Neutrophil (primary cell): Measurements from ENCODE around the gene LITAF.
A peak's percentile ranks its signal among the peaks of the same experiment; 100 is the strongest.

Experiments
- H3K27ac ChIP-seq: fragments of 200-600 bp; sonication (generic); 2 replicates; pipeline ENCODE4 v1.5.1; 2016; ENCODE audit warnings: mild to moderate bottlenecking, moderate library complexity
- H3K27me3 ChIP-seq: fragments of 200-600 bp; sonication (generic); 2 replicates; pipeline ENCODE4 v1.6.0; 2016; ENCODE audit warnings: mild to moderate bottlenecking
- H3K36me3 ChIP-seq: fragments of 200-600 bp; sonication (generic); 2 replicates; pipeline ENCODE4 v1.5.1; 2017
- H3K4me1 ChIP-seq, 2 experiments: fragments of 200-600 bp in 1 of 2; sonication (generic) in 1 of 2; 1 replicate in 1 of 2; 2 replicates in 1 of 2; pipeline versions ENCODE4 v1.5.1 to v1.6.1; 2013 to 2016; ENCODE audit warnings: low read depth in 1 of 2, low read length in 1 of 2, mild to moderate bottlenecking in 1 of 2, moderate library complexity in 1 of 2; ENCODE audit not compliant: control insufficient read depth in 1 of 2, insufficient read depth in 1 of 2
- H3K4me3 ChIP-seq, 2 experiments: fragments of 200-600 bp in 1 of 2; sonication (generic) in 1 of 2; 1 replicate in 1 of 2; 2 replicates in 1 of 2; pipeline ENCODE4 v1.5.1; 2013 to 2016; ENCODE audit warnings: low read depth in 1 of 2, low read length in 1 of 2, mild to moderate bottlenecking in 1 of 2, moderate library complexity in 1 of 2
- H3K9me3 ChIP-seq: fragments of 200-600 bp; sonication (generic); 2 replicates; pipeline ENCODE4 v1.5.1; 2016
- CTCF ChIP-seq: fragments of 200-600 bp; sonication (generic); IDR thresholded peaks from 2 replicates; pipeline ENCODE4 v1.5.1; 2016; ENCODE audit warnings: antibody characterized with exemption

LITAF gene

GRCh38 chr16:11629071-11630030, 42.6 kb upstream of the LITAF start:
- peak overlapping the region; percentile 49 to 61 for H3K4me3 ChIP-seq
- peak overlapping the region; percentile 96 for H3K27ac ChIP-seq
- H3K27me3 ChIP-seq = no peaks in the 10 kb centered on the region
- H3K36me3 ChIP-seq = no peaks in the 10 kb centered on the region
- peak; percentile 40 for TF ChIP-seq CTCF
- no peaks in the 10 kb centered on the region for H3K9me3 ChIP-seq
- H3K4me1 ChIP-seq = peaks cover 93 to 96% of the 10 kb centered on the region in 2 experiments

GRCh38 chr16:11627822-11628457, 41.2 kb upstream of the LITAF start:
- Histone ChIP-seq H3K9me3 (no peaks in the 10 kb centered on the region), H3K4me1 (peaks cover 93 to 96% of the 10 kb centered on the region in 2 experiments), H3K27ac (peak overlapping the region; percentile 96), H3K27me3 (no peaks in the 10 kb centered on the region), H3K4me3 (peak overlapping the region; percentile 49 to 61), H3K36me3 (no peaks in the 10 kb centered on the region)
- no peak for TF ChIP-seq CTCF

- Histone ChIP-seq H3K4me1 (peaks cover 90 to 92% of the 10 kb centered on the region in 2 experiments), H3K9me3 (no peaks in the 10 kb centered on the region), H3K4me3 (peak overlapping the region; percentile 21 to 61), H3K36me3 (no peaks in the 10 kb centered on the region), H3K27ac (peak overlapping the region; percentile 96), H3K27me3 (no peaks in the 10 kb centered on the region)
- TF ChIP-seq CTCF = no peak
Measured at GRCh38 chr16:11627292-11627663, 40.6 kb upstream of the LITAF start.

GRCh38 chr16:11626657-11627291, 40.1 kb upstream of the LITAF start:
- peaks cover 90 to 93% of the 10 kb centered on the region in 2 experiments for H3K4me1 ChIP-seq
- no peaks in the 10 kb centered on the region for H3K36me3 ChIP-seq
- peak overlapping the region; percentile 21 to 61 for H3K4me3 ChIP-seq
- TF ChIP-seq CTCF = no peak
- H3K27me3 ChIP-seq = no peaks in the 10 kb centered on the region
- H3K9me3 ChIP-seq = no peaks in the 10 kb centered on the region
- peak overlapping the region; percentile 100 for H3K27ac ChIP-seq

GRCh38 chr16:11625769-11626168, 39.0 kb upstream of the LITAF start:
- H3K4me1 ChIP-seq = peaks cover 95% of the 10 kb centered on the region in 2 experiments
- H3K27ac ChIP-seq = peak overlapping the region; percentile 100
- H3K4me3 ChIP-seq = peak overlapping the region; percentile 43 to 49
- no peaks in the 10 kb centered on the region for H3K9me3 ChIP-seq
- TF ChIP-seq CTCF = no peak
- no peaks in the 10 kb centered on the region for H3K27me3 ChIP-seq
- H3K36me3 ChIP-seq = no peaks in the 10 kb centered on the region
